ENCODE measurements around the gene PCDHB12. TPM values are rescaled to one million over a fixed set of nuclear protein-coding genes. Genes with fewer than 3 reads are reported as not detected.
"Not testable (repeated sequence)": the region's sequence is repeated elsewhere in the genome, so short reads cannot be mapped to it uniquely, and the experiment has no call there.

Gene PCDHB12
- polyA plus RNA-seq, 3 donors: not detected

DNA sequence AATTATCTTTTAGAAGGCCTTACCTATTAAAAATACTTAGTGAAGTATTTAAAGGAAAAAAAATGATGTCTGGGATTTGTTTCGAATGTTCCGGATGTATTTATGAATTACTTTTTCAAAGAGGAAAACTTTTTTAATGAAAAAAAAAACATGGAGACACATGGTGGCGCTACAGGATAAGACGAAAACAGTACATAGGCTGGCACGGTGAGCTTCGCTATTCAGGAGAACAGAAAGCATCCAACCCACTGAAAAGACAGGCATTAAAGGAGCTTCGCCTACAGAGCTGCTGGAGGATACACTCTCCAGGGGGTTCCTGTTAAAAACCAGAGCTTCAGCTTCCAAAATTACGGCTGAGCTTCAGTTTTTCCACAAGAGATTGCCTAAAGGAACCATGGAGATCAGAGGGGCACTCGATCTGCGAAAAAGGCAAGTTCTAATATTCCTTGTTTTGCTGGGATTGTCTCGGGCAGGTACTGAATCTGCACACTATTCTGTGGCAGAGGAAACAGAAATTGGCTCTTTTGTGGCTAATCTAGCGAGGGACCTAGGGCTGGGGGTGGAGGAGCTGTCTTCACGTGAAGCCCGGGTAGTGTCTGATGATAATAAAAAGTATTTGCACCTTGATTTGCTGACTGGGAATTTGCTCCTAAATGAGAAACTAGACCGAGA, 14.7 kb downstream of the PCDHB12 start, which contains the start of gene PCDHB14:
TSS of gene PCDHB14 (plus strand) at position 232 of the 672 bp plus-strand sequence. CDS start at position 395, 163 bp downstream.
- no peak within 1 kb of the TSS for H3K4me2 ChIP-seq (replicated peaks; ENCODE audit: extremely low read depth, low read length, poor library complexity, severe bottlenecking)
- no peak within 1 kb of the TSS for H3K4me3 ChIP-seq (replicated peaks in 1 of 3; ENCODE audit: low read depth in 2 of 3, low read length in 3 of 3)
- peaks cover 23 to 43% (median 39%) of the 10 kb centered on the region in 7 donors for H3K9me3 Mint-ChIP-seq

DNA sequence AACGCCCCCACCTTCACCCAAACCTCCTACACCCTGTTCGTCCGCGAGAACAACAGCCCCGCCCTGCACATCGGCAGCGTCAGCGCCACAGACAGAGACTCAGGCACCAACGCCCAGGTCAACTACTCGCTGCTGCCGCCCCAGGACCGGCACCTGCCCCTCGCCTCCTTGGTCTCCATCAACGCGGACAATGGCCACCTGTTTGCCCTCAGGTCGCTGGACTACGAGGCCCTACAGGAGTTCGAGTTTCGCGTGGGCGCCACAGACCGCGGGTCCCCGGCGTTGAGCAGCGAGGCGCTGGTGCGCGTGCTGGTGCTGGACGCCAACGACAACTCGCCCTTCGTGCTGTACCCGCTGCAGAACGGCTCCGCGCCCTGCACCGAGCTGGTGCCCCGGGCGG, 16.3 kb downstream of the PCDHB12 start:
- H3K4me1 Mint-ChIP-seq; H3K4me2 ChIP-seq (replicated peaks; ENCODE audit: extremely low read depth, low read length, poor library complexity, severe bottlenecking); H3K27ac ChIP-seq (ENCODE audit: low read depth in 1 of 2, low read length in 2 of 2); H3K36me3 Mint-ChIP-seq; intact Hi-C loops (cut with micrococcal nuclease); H2AFZ ChIP-seq (ENCODE audit: insufficient read depth, low read depth, low read length, poor library complexity, severe bottlenecking); DNase-seq; H3K36me3 ChIP-seq (replicated peaks in 1 of 2; ENCODE audit: control insufficient read depth in 1 of 2, insufficient read depth in 2 of 2, low read length in 2 of 2); H4K20me1 ChIP-seq (ENCODE audit: insufficient read depth, low read length); H3K79me2 ChIP-seq (ENCODE audit: insufficient read depth, low read length); H3K9ac ChIP-seq (ENCODE audit: insufficient read depth, low read length, poor library complexity, severe bottlenecking); H3K4me1 ChIP-seq (ENCODE audit: control insufficient read depth in 1 of 2, insufficient read depth in 2 of 2, low read length in 2 of 2); H3K4me3 ChIP-seq (replicated peaks in 1 of 3; ENCODE audit: low read depth in 2 of 3, low read length in 3 of 3): not testable (repeated sequence)
- Histone ChIP-seq H3K9me3 (replicated peaks in 1 of 2; ENCODE audit: control insufficient read depth in 1 of 2, insufficient read depth in 1 of 2, low read length in 2 of 2) (peaks cover 18% of the 10 kb centered on the region in 2 donors), H3K27me3 (ENCODE audit: control insufficient read depth in 2 of 2, insufficient read depth in 2 of 2, low read length in 2 of 2) (peaks cover 2 to 16% of the 10 kb centered on the region in 2 donors)
- Mint-ChIP-seq H3K9me3 (peaks cover 18 to 37% (median 31%) of the 10 kb centered on the region in 7 donors), H3K27me3 (ENCODE audit: low read depth in 3 of 3) (peaks cover 14 to 27% (median 20%) of the 10 kb centered on the region in 3 donors), H3K27ac (peak overlapping the region in 1 of 7 donors; percentile 27), H3K4me3 (peak overlapping the region in 1 of 2 donors; percentile 35)
- WGBS (ENCODE audit: insufficient coverage): 13% methylated on average over 13 of the region's 40 CpGs

More for the DNA sequence above, 14.7 kb downstream of the PCDHB12 start, which contains the start of gene PCDHB14:
- 28% methylated on average over 13 of the region's 15 CpGs for WGBS (ENCODE audit: insufficient coverage)
- H2AFZ ChIP-seq (ENCODE audit: insufficient read depth, low read depth, low read length, poor library complexity, severe bottlenecking): no peak within 1 kb of the TSS
- no peak within 1 kb of the TSS for H3K4me3 Mint-ChIP-seq
- H3K9ac ChIP-seq (ENCODE audit: insufficient read depth, low read length, poor library complexity, severe bottlenecking): no peak within 1 kb of the TSS
- H3K9me3 ChIP-seq (replicated peaks in 1 of 2; ENCODE audit: control insufficient read depth in 1 of 2, insufficient read depth in 1 of 2, low read length in 2 of 2): peaks cover 18 to 29% of the 10 kb centered on the region in 2 donors
- TF ChIP-seq, protein P1, sequence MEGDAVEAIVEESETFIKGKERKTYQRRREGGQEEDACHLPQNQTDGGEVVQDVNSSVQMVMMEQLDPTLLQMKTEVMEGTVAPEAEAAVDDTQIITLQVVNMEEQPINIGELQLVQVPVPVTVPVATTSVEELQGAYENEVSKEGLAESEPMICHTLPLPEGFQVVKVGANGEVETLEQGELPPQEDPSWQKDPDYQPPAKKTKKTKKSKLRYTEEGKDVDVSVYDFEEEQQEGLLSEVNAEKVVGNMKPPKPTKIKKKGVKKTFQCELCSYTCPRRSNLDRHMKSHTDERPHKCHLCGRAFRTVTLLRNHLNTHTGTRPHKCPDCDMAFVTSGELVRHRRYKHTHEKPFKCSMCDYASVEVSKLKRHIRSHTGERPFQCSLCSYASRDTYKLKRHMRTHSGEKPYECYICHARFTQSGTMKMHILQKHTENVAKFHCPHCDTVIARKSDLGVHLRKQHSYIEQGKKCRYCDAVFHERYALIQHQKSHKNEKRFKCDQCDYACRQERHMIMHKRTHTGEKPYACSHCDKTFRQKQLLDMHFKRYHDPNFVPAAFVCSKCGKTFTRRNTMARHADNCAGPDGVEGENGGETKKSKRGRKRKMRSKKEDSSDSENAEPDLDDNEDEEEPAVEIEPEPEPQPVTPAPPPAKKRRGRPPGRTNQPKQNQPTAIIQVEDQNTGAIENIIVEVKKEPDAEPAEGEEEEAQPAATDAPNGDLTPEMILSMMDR (IDR thresholded peaks at IDR 0.05): no peak
- DNase-seq: no peak
- H3K4me1 Mint-ChIP-seq: no peaks in the 10 kb centered on the region
- intact Hi-C loops (cut with micrococcal nuclease): no loop called here
- peaks cover 14 to 27% (median 19%) of the 10 kb centered on the region in 3 donors for H3K27me3 Mint-ChIP-seq (ENCODE audit: low read depth in 3 of 3)
- H3K27me3 ChIP-seq (ENCODE audit: control insufficient read depth in 2 of 2, insufficient read depth in 2 of 2, low read length in 2 of 2): peaks cover 2 to 16% of the 10 kb centered on the region in 2 donors
- no peak within 1 kb of the TSS for H3K27ac ChIP-seq (ENCODE audit: low read depth in 1 of 2, low read length in 2 of 2)
- no peak within 1 kb of the TSS for H3K27ac Mint-ChIP-seq
- no peaks in the 10 kb centered on the region for H3K36me3 ChIP-seq (replicated peaks in 1 of 2; ENCODE audit: control insufficient read depth in 1 of 2, insufficient read depth in 2 of 2, low read length in 2 of 2)
- H3K4me1 ChIP-seq (ENCODE audit: control insufficient read depth in 1 of 2, insufficient read depth in 2 of 2, low read length in 2 of 2): no peaks in the 10 kb centered on the region
- H4K20me1 ChIP-seq (ENCODE audit: insufficient read depth, low read length): no peaks in the 10 kb centered on the region
- H3K36me3 Mint-ChIP-seq: peaks cover 2 to 6% of the 10 kb centered on the region in 2 donors
- H3K79me2 ChIP-seq (ENCODE audit: insufficient read depth, low read length): no peaks in the 10 kb centered on the region

DNA sequence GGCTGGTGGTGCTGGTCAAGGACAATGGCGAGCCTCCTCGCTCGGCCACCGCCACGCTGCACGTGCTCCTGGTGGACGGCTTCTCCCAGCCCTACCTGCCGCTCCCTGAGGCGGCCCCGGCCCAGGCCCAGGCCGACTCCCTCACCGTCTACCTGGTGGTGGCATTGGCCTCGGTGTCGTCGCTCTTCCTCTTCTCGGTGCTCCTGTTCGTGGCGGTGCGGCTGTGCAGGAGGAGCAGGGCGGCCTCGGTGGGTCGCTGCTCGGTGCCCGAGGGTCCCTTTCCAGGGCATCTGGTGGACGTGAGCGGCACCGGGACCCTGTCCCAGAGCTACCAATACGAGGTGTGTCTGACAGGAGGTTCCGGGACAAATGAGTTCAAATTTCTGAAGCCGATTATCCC, 16.9 kb downstream of the PCDHB12 start:
- H3K27ac ChIP-seq (ENCODE audit: low read depth in 1 of 2, low read length in 2 of 2); H2AFZ ChIP-seq (ENCODE audit: insufficient read depth, low read depth, low read length, poor library complexity, severe bottlenecking); DNase-seq; H4K20me1 ChIP-seq (ENCODE audit: insufficient read depth, low read length); H3K9ac ChIP-seq (ENCODE audit: insufficient read depth, low read length, poor library complexity, severe bottlenecking); intact Hi-C loops (cut with micrococcal nuclease); H3K27ac Mint-ChIP-seq; H3K4me3 Mint-ChIP-seq; H3K4me1 ChIP-seq (ENCODE audit: control insufficient read depth in 1 of 2, insufficient read depth in 2 of 2, low read length in 2 of 2); H3K4me3 ChIP-seq (replicated peaks in 1 of 3; ENCODE audit: low read depth in 2 of 3, low read length in 3 of 3); H3K36me3 Mint-ChIP-seq; H3K79me2 ChIP-seq (ENCODE audit: insufficient read depth, low read length); H3K4me1 Mint-ChIP-seq; H3K36me3 ChIP-seq (replicated peaks in 1 of 2; ENCODE audit: control insufficient read depth in 1 of 2, insufficient read depth in 2 of 2, low read length in 2 of 2); H3K4me2 ChIP-seq (replicated peaks; ENCODE audit: extremely low read depth, low read length, poor library complexity, severe bottlenecking): not testable (repeated sequence)
- peaks cover 2 to 16% of the 10 kb centered on the region in 2 donors for H3K27me3 ChIP-seq (ENCODE audit: control insufficient read depth in 2 of 2, insufficient read depth in 2 of 2, low read length in 2 of 2)
- 41% methylated on average over 12 of the region's 30 CpGs for WGBS (ENCODE audit: insufficient coverage)
- H3K9me3 Mint-ChIP-seq: peaks cover 18 to 37% (median 32%) of the 10 kb centered on the region in 7 donors
- peaks cover 18% of the 10 kb centered on the region in 2 donors for H3K9me3 ChIP-seq (replicated peaks in 1 of 2; ENCODE audit: control insufficient read depth in 1 of 2, insufficient read depth in 1 of 2, low read length in 2 of 2)
- H3K27me3 Mint-ChIP-seq (ENCODE audit: low read depth in 3 of 3): peaks cover 12 to 27% (median 20%) of the 10 kb centered on the region in 3 donors

Data from CD14-positive monocyte (primary cell).